ENCODE results near the gene PIGU. TPM values are rescaled to one million over a fixed set of nuclear protein-coding genes. Genes with fewer than 3 reads are reported as not detected.

The PIGU gene
- total RNA-seq, 2 experiments from 2014 or later: 16.6 to 27.9 TPM

GRCh38 chr20:34541917-34542316, 135.0 kb downstream of the PIGU start:
- Histone ChIP-seq H3K27ac (ENCODE audit: low read depth, low read length, poor library complexity, severe bottlenecking) (no peak overlapping the region), H3K9me2 (ENCODE audit: insufficient read depth, low read length) (no peaks in the 10 kb centered on the region), H3K4me2 (ENCODE audit: low read length) (no peak overlapping the region), H3K4me3 (ENCODE audit: low read depth, low read length, poor library complexity, severe bottlenecking) (no peak overlapping the region), H3K9me3 (ENCODE audit: low read length) (no peaks in the 10 kb centered on the region), H3K4me1 (ENCODE audit: insufficient read depth, low read length, poor library complexity, severe bottlenecking) (no peaks in the 10 kb centered on the region), H3K36me3 (ENCODE audit: insufficient read depth, low read length) (peaks cover 27% of the 10 kb centered on the region), H2AFZ (ENCODE audit: low read length) (no peak overlapping the region), H3K79me2 (ENCODE audit: insufficient read depth, low read depth, low read length) (no peaks in the 10 kb centered on the region), H4K20me1 (ENCODE audit: insufficient read depth, low read length) (no peaks in the 10 kb centered on the region)
- ChIA-PET CTCF (ENCODE audit: unreplicated experiment) (no interaction called here), POLR2A (no interaction called here)
- intact Hi-C loops (cut with micrococcal nuclease; ENCODE audit: unreplicated experiment): no loop called here
- no peak for TF ChIP-seq EZH2phosphoT487 (IDR thresholded peaks at IDR 0.05; ENCODE audit: borderline replicate concordance, low read depth, low read length)
- no peak for TF ChIP-seq CTCF (conservative IDR thresholded peaks at IDR 0.05; ENCODE audit: low read length)
- DNase-seq (ENCODE audit: low spot score): no peak
- BruUV-seq (replicated peaks): no TSS peak

- no peak overlapping the region for H2AFZ ChIP-seq (ENCODE audit: low read length)
- POLR2A ChIA-PET: no interaction called here
- no peak overlapping the region for H3K4me3 ChIP-seq (ENCODE audit: low read depth, low read length, poor library complexity, severe bottlenecking)
- peaks cover 30% of the 10 kb centered on the region for H3K36me3 ChIP-seq (ENCODE audit: insufficient read depth, low read length)
- H3K27ac ChIP-seq (ENCODE audit: low read depth, low read length, poor library complexity, severe bottlenecking): no peak overlapping the region
- BruUV-seq (replicated peaks): no TSS peak
- no peak overlapping the region for H3K4me2 ChIP-seq (ENCODE audit: low read length)
- CTCF ChIA-PET (ENCODE audit: unreplicated experiment): no interaction called here
- no peaks in the 10 kb centered on the region for H3K4me1 ChIP-seq (ENCODE audit: insufficient read depth, low read length, poor library complexity, severe bottlenecking)
- H4K20me1 ChIP-seq (ENCODE audit: insufficient read depth, low read length): no peaks in the 10 kb centered on the region
- H3K79me2 ChIP-seq (ENCODE audit: insufficient read depth, low read depth, low read length): no peaks in the 10 kb centered on the region
- no peaks in the 10 kb centered on the region for H3K9me2 ChIP-seq (ENCODE audit: insufficient read depth, low read length)
- TF ChIP-seq CTCF (conservative IDR thresholded peaks at IDR 0.05; ENCODE audit: low read length) (no peak), EZH2phosphoT487 (IDR thresholded peaks at IDR 0.05; ENCODE audit: borderline replicate concordance, low read depth, low read length) (no peak)
- intact Hi-C loops (cut with micrococcal nuclease; ENCODE audit: unreplicated experiment): no loop called here
- no peaks in the 10 kb centered on the region for H3K9me3 ChIP-seq (ENCODE audit: low read length)
- DNase-seq (ENCODE audit: low spot score): no peak
These were observed 135.5 kb downstream of the PIGU start for GRCh38 chr20:34541264-34541901.

- no peaks in the 10 kb centered on the region for H3K79me2 ChIP-seq (ENCODE audit: insufficient read depth, low read depth, low read length)
- no peak overlapping the region for H3K4me2 ChIP-seq (ENCODE audit: low read length)
- POLR2A ChIA-PET: no interaction called here
- H3K9me3 ChIP-seq (ENCODE audit: low read length): no peaks in the 10 kb centered on the region
- TF ChIP-seq CTCF (conservative IDR thresholded peaks at IDR 0.05; ENCODE audit: low read length) (no peak), EZH2phosphoT487 (IDR thresholded peaks at IDR 0.05; ENCODE audit: borderline replicate concordance, low read depth, low read length) (no peak)
- peaks cover 36% of the 10 kb centered on the region for H3K36me3 ChIP-seq (ENCODE audit: insufficient read depth, low read length)
- H3K27ac ChIP-seq (ENCODE audit: low read depth, low read length, poor library complexity, severe bottlenecking): no peak overlapping the region
- no peak for DNase-seq (ENCODE audit: low spot score)
- CTCF ChIA-PET (ENCODE audit: unreplicated experiment): no interaction called here
- no TSS peak for BruUV-seq (replicated peaks)
- intact Hi-C loops (cut with micrococcal nuclease; ENCODE audit: unreplicated experiment): no loop called here
- no peak overlapping the region for H2AFZ ChIP-seq (ENCODE audit: low read length)
- no peaks in the 10 kb centered on the region for H4K20me1 ChIP-seq (ENCODE audit: insufficient read depth, low read length)
- H3K4me1 ChIP-seq (ENCODE audit: insufficient read depth, low read length, poor library complexity, severe bottlenecking): no peaks in the 10 kb centered on the region
- no peaks in the 10 kb centered on the region for H3K9me2 ChIP-seq (ENCODE audit: insufficient read depth, low read length)
- no peak overlapping the region for H3K4me3 ChIP-seq (ENCODE audit: low read depth, low read length, poor library complexity, severe bottlenecking)
These were observed 136.2 kb downstream of the PIGU start for GRCh38 chr20:34540596-34541263.

All from OCI-LY7 (cell line).